Activated CD8-positive, alpha-beta memory T cell treated with anti-CD3 and anti-CD28 coated beads for 24 hours (primary cell): ENCODE measurements around the gene CCNE1.
"Not testable (repeated sequence)": the region's sequence is repeated elsewhere in the genome, so short reads cannot be mapped to it uniquely, and the experiment has no call there.

Source experiments
- DNase-seq: peaks from one replicate; pipeline ENCODE4 v3.0.0-alpha.2; 2020

The CCNE1 gene

GRCh38 chr19:29819300-29819699, 7.5 kb downstream of the CCNE1 start:
- DNase-seq = no peak

DNA sequence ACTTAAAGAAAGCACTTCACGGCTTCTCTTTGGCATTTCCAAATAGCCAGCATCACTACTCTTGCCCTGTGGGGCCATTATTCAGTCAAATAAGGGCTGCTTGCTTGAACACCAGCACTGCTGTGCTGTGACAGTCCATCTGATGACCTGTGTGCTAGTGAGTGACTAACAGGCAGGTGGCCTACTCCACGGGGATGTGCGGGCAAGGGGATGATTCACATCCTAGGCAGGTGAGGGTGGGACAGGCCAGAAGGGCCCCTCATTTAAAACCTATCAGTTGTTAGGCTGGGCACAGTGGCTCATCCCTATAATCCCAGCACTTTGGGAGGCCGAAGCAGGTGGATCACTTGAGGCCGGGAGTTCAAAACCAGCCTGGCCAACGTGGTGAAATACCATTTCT, 8.2 kb downstream of the CCNE1 start:
- DNase-seq = no peak

- no peak for DNase-seq
Measured at GRCh38 chr19:29823581-29824330, 12.0 kb downstream of the CCNE1 start.

GRCh38 chr19:29825263-29825662, 13.5 kb downstream of the CCNE1 start:
- not testable (repeated sequence) for DNase-seq

DNA sequence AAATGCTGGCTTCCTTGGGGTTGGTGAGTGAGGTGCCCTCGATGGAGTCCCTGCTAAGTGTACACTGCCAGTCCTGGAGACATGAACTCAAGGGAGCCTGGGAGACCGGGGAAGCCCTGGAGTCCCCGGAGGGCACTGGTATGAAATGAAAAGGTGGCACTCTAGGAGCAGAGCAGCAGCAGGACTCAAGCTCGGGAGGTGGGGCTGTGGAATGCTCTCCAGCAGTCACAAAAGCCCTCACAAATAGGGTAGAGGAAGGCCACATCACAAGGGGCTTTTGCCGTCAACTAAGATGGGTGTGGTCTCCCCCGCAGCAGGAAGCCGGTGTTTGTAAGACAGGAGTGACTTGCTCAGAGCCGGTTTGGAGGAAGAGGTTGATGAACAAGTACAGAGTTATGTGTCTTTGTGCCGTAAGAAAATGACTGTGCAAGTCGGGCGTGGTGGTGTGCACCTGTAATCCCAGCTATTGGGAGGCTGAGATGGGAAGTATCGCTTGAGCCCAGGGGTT, 19.3 kb downstream of the CCNE1 start:
- DNase-seq = peak; percentile 76

DNA sequence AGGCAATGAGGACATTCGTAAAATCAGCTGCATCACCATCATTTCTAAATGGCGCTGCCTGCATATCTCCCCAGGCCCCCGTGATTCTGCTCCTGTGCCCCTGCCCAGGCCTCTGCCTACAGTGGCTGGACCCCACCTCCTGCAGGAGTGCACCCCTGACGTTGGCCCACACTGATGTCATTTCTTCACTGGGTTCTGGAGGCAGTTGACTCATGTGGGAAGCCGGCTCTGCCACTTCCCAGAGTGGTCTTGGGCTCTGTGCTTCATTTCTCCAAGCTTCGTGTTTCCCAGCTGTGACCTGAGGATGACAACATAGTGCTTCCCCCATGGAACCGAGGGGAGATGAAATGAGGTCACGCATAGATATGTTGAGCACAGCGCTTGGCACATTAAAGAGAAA, 19.9 kb downstream of the CCNE1 start:
- no peak for DNase-seq

DNA sequence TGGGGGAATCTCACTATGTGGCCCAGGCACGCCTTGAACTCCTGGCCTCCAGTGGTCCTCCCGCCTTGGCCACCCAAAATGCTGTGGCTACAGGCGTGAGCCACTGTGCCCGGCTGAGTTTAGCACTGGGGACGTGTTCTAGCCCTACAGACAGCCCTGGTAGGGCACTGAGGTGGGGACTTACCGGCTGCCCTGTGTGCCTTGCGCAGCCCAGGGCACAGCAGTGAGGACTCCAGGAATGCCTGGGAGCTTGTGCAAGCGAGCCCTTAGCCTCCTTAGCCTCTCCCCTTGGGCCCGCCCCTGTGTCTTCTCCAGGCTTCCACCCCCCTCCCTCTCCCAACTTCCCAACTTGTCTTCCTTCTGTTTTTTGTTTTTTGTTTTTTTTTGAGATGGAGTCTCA, 21.0 kb downstream of the CCNE1 start:
- DNase-seq = no peak

GRCh38 chr19:29833614-29834261, 21.9 kb downstream of the CCNE1 start:
- no peak for DNase-seq

DNA sequence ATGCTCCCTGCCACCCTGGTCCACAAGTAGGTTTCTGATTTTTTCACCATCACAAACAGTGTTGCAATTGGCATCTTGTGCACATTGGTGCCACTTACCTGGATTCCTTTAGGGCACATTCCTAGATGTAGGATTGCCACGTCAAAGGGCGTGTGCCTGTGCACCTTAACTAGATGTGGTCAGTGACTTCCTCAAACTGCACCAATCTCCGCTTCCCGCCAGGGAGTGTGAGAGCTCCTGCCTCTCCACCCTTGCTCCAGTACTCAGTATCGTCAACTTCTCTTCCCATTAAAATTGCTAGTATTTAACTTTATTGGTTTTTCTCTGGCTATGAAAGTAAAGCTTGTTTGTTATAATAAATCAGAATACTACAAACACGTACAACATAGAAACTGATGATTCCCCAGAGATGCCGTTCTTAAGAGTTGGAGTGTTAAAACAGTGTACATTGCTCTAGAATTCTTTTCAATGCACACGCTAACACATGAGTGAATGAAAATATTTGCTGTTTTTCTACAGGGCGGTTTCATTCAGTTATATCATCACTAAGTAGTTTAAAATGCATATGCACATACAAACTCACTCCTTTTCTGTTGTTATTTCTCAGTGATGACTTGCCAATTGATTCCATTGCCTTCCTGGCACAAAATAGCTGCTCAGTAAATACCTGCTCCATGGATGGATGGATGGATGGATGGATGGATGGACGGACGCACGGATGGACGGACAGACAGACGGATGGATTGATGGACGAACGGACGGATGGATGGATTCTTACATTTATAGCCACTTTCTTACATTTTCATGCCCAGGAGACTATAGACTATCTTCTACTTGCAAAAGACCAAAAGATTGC, 23.4 kb downstream of the CCNE1 start:
- DNase-seq = no peak

DNA sequence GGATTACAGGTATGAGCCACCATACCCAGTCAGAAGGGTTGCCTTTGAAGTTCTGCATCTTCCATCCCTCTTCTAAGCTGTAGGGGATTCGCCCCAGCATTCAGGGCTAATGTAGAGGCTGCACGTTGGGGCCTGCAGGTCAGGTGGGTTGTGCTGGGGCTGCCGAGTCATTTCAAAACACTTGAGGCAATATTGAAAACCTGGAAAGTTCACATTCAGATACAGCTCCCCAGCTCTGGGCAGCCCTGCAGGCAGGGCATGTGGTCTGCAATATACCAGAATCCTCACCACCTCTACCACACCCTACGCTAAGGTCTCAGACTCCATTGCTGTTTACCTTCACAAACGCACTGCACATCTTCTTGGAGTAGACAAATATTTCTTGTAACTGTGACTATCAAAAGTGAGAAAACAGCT, 24.6 kb downstream of the CCNE1 start:
- DNase-seq = peak; percentile 66

DNA sequence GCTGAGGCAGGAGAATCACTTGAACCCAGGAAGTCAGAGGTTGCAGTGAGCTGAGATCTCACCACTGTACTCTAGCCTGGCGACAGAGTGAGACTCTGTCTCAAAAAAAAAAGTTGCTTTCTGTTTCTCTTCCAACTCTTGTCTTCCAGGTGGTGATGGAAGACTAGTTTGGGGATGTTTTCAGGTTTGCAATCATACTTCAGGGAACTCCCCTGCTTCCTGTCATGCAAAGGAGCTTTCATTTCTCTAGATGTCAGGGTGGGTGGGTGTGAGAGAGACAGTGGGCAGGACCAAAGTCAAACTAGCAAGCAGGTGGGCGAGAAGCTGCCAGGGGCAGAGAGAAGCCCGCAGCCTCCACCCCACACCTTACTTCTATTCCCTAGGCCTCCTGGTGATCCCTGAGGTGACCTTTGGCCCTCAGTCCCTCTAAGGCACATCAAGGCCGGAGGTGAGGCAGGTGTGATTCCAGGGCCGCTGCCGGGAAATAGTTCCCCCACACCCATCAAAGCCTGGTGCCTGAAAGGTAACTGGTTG, 25.7 kb downstream of the CCNE1 start:
- DNase-seq = peak; percentile 77

GRCh38 chr19:29837996-29838395, 26.2 kb downstream of the CCNE1 start:
- no peak for DNase-seq

GRCh38 chr19:29840066-29840950, 28.5 kb downstream of the CCNE1 start:
- no peak for DNase-seq

GRCh38 chr19:29841209-29841558, 29.4 kb downstream of the CCNE1 start:
- no peak for DNase-seq

DNA sequence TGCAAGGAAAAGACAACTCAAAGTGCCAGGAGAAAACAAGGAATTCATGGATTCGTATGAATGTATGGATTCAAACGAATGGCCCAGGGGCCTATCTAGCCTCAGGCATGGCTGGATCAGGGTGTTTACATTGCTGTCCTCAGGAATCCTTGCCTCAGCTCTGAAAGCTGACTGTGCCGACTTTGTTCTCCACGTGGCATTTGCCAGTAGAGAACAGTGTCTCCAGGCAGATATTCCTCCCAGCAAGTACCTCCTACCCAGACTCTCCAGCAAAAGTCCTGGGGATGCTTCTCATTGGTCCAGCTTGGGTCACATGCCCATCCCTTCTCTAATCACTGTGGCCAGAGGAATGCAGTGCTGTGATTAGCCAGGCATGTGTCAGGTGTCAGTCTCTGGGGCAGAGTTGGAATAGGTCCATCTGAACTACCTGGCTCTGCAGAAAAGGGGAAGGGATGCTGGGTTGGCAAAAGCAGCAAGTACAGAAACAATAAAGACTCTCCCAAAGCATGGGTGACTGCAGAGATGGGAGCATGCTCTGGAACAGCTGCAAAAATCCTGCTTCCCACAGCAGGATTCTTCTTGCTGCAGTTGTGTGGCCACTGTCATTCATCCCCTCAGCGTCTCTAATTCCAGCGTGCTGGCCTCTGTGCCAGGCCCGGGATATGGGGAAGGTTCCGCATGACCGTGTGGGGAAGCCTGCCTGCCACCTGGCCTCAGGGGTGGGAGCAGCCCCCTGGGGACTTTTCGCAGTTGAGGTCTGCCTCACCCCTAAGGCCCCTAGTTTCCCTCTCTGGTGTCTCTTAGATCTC, 30.0 kb downstream of the CCNE1 start:
- no peak for DNase-seq

- no peak for DNase-seq
Measured at GRCh38 chr19:29842471-29843179, 30.8 kb downstream of the CCNE1 start.

- DNase-seq = no peak
Measured at GRCh38 chr19:29843180-29844051, 31.6 kb downstream of the CCNE1 start.

DNA sequence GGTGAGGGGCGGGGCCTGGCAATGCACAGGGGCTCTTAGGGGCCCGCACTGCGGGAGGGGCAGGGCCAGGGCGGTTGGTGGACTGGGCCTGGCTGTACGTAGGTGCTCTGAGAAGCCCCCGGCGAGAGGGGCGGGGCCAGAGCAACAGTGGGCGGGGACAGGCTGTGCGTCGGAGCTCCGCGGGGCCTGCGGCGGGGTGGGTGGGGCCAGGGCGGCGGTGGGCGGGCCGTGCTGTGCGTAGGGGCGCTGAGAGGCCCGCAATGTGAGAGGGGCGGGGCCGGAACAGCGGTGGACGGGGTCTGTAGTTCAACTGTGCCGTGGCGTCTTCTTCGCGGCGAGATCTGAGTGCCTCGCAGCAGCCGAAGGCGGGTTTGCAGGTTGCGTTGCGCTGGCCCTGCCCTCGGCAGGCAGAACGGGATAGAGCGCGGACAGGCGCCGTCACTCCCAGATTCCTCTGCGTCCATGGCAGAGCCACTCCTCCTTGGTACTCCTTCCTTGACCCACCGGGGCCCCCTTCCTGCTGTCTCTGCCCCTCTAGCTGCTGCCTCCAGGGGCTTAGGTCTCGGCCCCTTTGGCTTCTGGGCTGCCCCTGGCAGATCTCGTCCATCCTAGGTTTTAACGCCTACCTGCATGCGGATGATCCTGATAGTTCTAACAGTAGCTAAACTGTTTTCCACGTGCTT, 33.2 kb downstream of the CCNE1 start:
- peak; percentile 99 for DNase-seq

DNA sequence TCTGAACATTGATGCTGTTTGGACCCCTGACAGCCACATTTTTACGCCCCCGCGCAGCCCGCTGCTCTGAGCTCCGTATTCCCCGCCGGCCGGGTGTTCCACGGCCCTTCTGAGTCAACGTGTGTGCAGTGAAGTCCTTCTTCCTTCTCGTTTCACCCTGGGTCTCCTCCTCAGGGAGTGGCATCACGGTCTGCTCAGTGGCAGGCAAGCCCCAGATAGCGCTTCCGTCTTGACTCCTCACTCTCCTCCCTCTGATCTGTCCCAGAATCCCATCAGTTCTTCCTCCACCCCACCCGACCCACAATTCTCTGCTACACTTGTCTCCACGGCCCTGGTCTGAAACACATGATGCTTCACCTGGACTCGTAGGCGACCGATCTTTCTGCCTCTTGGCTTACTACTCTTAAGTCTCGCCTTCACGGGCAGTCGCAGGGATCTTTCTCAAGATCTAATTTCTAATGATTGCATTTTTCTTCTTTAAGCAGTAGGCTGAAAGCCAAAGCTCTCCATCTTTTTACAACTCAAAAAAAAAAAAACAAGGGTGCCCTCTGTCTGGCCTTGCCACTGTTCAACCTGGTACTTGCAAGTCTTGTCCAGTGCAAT, 33.9 kb downstream of the CCNE1 start:
- no peak for DNase-seq
